ENCODE results near the gene COL4A6. TPM values are rescaled to one million over a fixed set of nuclear protein-coding genes. Genes with fewer than 3 reads are reported as not detected.

Gene COL4A6
- total RNA-seq, 1 experiment from 2014 or later: 2.4 TPM

DNA sequence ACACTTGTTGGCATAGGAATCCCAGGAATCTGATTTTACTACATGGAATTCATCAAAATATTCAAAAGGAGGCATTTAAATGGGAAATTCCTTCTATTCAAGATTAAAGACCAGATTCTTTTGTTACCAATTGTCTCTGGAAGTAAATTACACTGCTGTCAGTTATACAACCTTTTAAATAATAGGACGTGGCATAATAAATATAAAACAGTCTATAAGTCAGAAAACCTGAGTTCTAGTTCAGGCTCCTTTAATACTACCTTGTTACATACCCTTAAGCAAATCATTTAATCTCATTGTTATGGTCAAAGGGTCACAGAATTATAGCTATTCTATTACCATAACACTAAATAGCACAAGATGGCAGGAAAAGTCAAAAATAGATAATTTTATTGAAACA, 18.8 kb downstream of the COL4A6 start (continued):
- TF ChIP-seq EZH2phosphoT487 (IDR thresholded peaks at IDR 0.05; ENCODE audit: borderline replicate concordance): no peak

DNA sequence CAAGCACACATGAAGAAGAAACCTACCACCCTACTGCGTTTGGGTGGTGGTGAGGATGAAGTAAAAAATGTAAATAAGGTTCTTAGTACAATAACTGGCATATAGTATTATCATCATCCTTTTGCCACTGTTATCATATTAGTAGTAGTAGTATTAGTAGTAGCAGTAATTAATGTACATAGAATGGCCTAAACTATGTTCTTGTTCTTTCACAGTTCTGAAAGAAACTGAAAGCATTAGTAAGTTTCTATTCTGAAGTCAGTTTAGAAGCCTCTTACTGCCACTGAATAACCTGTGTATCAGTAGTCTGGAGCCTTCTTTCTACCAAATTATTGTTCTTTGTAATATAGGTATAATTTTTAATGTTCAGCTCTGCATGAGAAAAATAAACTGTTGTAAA, 21.0 kb downstream of the COL4A6 start:
- no TSS peak for BruUV-seq (replicated peaks)

More for the DNA sequence above, 21.0 kb downstream of the COL4A6 start:
- no peak for DNase-seq (ENCODE audit: low read depth, low spot score)
- Histone ChIP-seq H3K4me1 (ENCODE audit: control insufficient read depth in 1 of 2, insufficient read depth in 2 of 2, low read length in 2 of 2) (peaks cover 0 to 5% of the 10 kb centered on the region in 2 experiments; a peak in 1 of 4 replicates), H2AFZ (ENCODE audit: low read depth, low read length, poor library complexity, severe bottlenecking) (no peak overlapping the region), H3K27me3 (ENCODE audit: insufficient read depth, low read length) (no peaks in the 10 kb centered on the region), H3K27ac (ENCODE audit: low read depth, low read length) (no peak overlapping the region), H3K4me2 (ENCODE audit: low read length) (no peak overlapping the region), H3K79me2 (ENCODE audit: insufficient read depth, low read length) (no peaks in the 10 kb centered on the region), H3K4me3 (replicated peaks in 1 of 2; ENCODE audit: low read depth in 1 of 2, low read length in 2 of 2) (no peak overlapping the region), H3K9me3 (ENCODE audit: control insufficient read depth in 1 of 2, insufficient read depth in 1 of 2, low read depth in 1 of 2, low read length in 2 of 2) (no peaks in the 10 kb centered on the region), H3K9me2 (ENCODE audit: insufficient read depth) (no peaks in the 10 kb centered on the region), H3K36me3 (ENCODE audit: control insufficient read depth in 1 of 2, insufficient read depth in 2 of 2, low read length in 2 of 2) (no peaks in the 10 kb centered on the region), H3K9ac (ENCODE audit: low read length) (no peak overlapping the region), H4K20me1 (ENCODE audit: insufficient read depth) (no peaks in the 10 kb centered on the region)
- no peak for TF ChIP-seq TCF7L2 (IDR thresholded peaks at IDR 0.05; ENCODE audit: borderline replicate concordance, extremely low read depth, insufficient read depth, insufficient read length)
- TF ChIP-seq EGR1 (IDR thresholded peaks at IDR 0.05; ENCODE audit: low read depth): no peak
- TF ChIP-seq SRF (IDR thresholded peaks at IDR 0.05; ENCODE audit: low read depth): no peak
- TF ChIP-seq, protein P1, sequence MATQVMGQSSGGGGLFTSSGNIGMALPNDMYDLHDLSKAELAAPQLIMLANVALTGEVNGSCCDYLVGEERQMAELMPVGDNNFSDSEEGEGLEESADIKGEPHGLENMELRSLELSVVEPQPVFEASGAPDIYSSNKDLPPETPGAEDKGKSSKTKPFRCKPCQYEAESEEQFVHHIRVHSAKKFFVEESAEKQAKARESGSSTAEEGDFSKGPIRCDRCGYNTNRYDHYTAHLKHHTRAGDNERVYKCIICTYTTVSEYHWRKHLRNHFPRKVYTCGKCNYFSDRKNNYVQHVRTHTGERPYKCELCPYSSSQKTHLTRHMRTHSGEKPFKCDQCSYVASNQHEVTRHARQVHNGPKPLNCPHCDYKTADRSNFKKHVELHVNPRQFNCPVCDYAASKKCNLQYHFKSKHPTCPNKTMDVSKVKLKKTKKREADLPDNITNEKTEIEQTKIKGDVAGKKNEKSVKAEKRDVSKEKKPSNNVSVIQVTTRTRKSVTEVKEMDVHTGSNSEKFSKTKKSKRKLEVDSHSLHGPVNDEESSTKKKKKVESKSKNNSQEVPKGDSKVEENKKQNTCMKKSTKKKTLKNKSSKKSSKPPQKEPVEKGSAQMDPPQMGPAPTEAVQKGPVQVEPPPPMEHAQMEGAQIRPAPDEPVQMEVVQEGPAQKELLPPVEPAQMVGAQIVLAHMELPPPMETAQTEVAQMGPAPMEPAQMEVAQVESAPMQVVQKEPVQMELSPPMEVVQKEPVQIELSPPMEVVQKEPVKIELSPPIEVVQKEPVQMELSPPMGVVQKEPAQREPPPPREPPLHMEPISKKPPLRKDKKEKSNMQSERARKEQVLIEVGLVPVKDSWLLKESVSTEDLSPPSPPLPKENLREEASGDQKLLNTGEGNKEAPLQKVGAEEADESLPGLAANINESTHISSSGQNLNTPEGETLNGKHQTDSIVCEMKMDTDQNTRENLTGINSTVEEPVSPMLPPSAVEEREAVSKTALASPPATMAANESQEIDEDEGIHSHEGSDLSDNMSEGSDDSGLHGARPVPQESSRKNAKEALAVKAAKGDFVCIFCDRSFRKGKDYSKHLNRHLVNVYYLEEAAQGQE (IDR thresholded peaks at IDR 0.05; ENCODE audit: low read depth): no peak
- TF ChIP-seq EZH2phosphoT487 (IDR thresholded peaks at IDR 0.05; ENCODE audit: borderline replicate concordance): no peak
- POLR2A ChIA-PET: no interaction called here
- intact Hi-C loops (cut with micrococcal nuclease): no loop called here
- ATAC-seq: no peak
- CTCF ChIA-PET: no interaction called here
- RAD21 ChIA-PET (ENCODE audit: low non-redundant PET in 1 of 2, low total read pairs in 2 of 2, uncharacterized antibody in 2 of 2, unreplicated experiment in 2 of 2): no interaction called here
